ENCODE data around the gene ULK4.
A peak's percentile ranks its signal among the peaks of the same experiment; 100 is the strongest.
"Not testable (repeated sequence)": the region's sequence is repeated elsewhere in the genome, so short reads cannot be mapped to it uniquely, and the experiment has no call there.

The ULK4 gene

DNA sequence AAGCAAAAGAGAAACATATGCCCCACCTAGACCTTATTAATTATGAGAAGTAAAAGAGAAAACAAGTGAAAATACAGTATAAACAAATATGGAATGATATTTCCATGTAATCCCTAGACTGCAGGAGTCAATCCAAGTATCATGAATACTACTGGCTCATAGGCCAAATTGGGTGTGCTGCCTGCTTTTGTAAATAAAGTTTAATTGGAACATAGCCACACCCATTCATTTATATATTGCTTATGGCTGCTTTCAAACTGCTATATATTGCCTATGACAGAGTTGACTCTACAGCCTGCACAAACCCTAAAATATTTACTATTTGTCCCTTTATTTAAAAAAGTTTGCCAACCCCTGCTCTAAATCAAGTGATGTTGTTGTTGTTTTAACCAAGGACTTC, 5.3 kb downstream of the ULK4 start:
- DNase-seq: no peak

DNA sequence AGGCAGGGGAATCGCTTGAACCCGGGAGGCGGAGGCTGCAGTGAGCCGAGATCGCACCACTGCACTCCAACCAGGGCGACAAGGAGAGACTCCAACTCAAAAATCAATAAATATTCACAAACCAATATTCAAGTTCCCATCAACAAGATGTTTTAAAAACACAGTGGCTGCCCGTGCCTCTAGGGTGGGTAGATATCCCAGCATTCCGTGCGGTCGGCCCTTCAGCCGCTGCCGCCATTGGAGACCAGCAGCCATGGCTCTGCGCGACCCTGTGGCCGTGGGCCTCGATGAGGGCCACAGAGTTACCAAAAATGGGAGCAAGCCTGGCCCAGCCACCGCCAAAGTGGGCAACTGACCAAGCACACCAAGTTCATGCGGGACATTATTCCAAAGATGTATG, 6.7 kb downstream of the ULK4 start:
- DNase-seq: no peak

GRCh38 chr3:41943311-41943843, 18.5 kb downstream of the ULK4 start:
- no peak for DNase-seq

DNA sequence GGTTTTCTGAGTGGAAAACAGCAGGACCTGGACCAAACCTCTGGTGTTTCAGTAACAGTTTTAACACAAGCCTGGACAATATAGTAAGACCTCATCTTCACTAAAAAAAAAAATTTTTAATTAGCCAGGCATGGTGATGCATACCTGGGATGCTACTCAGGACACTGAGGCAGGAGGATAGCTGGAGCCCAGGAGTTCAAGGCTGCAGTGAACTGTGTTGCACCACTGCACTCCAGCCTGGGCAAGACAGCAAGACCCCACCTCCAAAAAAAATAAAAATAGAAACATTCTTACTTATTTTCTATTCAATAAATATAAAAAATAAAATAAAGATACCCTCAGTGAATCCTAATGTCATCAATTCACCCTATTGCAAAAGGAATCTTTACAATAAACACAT, 21.5 kb downstream of the ULK4 start:
- DNase-seq: no peak

GRCh38 chr3:41936384-41936783, 25.5 kb downstream of the ULK4 start:
- no peak for DNase-seq

DNA sequence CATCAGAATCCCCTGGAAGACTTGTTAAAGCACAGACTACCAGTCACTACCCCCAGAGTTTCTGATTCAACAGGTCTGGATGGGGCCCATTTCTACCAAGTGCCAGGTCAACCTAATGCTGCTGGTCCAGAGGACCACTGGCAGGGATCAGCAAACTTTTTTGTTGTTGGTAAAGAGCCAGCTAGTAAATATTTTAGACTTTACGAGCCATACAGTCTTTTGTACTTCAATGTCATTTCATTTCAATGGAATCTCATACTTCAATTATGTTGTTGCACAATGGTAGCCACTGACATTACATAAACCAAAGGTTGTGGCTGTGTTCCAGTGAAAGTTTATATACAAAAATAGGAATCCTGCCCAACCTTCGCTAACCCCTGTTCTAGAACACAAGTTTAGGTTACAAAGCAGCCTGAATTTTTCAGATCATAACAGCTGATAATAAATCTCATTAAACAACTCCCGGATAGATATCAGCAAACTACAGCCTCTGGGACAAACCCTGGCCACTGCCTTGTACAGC, 28.7 kb downstream of the ULK4 start:
- DNase-seq: no peak

DNA sequence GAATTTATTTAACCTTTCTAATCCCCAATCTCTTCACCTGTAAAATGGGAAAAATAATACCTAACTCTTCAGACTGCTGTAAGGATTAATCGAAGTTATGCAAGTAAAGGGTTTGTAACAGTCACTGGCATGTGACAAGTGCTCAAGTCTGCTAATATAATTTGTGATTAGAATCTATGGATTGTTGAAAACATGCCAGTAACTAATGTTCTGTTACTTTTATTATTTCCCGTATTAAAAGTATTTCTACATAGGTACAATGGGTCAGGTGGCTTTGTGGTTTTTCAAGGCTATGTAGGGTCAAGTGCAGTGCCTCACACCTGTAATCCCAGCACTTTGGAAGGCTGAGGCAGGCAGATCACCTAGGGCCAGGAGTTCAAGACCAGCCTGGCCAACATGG, 29.4 kb downstream of the ULK4 start:
- DNase-seq: no peak

DNA sequence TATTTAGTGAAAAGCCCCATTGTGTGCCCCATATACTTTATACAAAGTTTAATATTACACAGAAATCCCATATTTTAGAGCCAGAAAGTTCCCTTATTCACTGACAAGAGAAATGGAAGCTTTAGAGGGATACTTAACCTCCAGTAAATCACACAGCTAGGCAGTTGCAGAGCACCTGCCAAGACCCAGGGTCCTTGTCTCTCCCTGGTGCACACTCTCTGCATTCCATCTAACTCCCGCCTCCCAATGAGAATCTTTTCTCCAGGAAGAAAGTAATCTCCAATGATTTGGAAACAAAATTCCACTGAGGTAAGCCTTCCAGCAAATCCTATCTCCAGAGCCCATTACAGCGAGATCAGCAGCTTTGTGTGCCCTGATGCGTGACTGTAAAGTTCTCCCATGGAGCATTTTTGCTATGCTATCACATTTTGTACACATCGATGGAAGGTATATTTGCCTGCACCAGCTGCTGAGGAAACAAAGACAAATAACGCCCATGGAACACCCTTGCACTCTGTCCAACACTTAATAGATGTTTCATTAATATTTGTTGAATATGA, 41.4 kb downstream of the ULK4 start:
- DNase-seq: no peak

DNA sequence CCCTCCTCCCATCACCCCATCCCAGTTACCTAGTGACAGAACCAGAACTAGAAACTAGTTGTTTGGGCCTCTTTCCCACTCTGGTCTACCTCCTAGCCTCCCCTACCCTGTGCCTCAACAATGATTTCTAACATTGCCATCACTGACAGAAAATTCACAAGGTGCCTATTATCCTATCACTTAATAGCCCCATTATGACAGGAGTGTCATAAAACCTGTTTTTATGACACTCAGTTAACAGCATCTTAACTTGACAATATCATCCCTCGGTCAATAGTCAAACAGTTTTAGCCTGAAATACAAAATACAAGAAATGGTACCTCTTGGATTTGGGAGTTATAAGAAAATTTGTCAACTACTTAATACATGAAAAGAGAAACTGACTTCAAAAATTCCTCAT, 46.5 kb downstream of the ULK4 start:
- no peak for DNase-seq

DNA sequence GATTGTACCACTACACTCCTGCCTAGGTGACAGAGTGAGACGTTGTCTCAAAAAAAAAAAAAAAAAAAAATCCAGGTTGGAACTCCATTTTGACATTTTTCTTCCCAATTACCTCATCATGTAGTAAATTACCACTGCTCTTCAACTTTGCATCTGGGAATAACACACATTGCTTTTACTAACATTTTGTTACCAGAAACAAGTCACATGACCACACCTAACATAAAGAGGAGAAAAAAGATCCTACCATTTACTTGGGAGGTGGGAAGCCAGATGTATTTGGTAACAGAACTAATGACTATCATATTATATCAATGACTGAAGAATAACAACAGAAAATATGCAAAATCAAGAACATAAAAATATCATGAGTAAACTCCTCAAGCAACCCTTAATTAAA, 49.6 kb downstream of the ULK4 start:
- no peak for DNase-seq

DNA sequence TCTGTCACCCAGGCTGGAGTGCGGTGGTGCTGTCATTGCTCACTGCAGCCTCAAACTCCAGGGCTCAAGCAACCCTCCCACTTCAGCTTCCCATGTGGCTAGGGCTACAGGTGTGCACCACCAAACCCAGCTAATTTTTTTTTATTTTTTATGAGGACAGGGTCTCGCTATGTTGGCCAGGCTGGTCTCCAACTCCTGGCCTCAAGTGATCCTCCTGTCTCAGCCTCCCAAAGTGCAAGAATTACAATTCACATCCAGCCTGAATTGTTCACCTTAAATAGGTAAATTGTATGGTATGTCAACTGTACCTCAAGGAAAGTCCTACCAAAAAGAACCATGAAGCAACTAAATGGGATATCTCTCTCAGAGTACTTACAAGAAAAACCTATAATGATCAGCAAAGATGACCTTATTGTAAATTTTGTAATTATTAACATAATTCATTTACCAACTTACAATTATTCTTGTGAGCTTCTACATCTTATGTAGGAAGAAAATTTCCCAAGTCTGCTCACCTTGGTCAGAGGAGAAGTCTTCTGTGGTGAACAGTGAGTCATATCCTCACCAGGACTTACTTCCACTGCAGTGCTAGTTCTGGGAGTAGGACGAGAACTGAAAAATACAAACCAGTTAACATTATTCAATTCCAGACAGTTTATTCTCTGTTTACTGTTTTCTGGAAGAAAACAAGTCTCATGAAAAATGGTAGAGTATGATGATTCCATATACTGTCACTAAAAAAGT, 54.4 kb downstream of the ULK4 start:
- no peak for DNase-seq

- no peak for DNase-seq
Observed at GRCh38 chr3:41900265-41900664, 61.6 kb downstream of the ULK4 start.

DNA sequence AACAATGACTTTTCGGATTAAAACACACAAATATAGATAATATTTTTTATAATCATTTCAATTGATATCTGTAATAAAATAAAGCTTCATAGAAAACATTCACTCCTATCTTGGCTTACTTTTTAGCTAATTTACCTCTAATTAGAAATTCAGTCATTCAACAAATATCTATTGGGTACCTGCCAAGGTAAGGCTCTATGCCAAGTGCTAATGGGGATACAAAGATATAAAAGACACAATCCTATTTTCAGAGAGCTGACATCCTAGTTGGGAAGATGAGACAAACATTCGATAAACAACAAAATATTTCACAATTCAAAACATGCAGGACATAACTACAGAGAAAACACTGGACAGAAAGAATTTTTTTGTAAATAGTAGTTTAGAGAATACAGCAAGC, 63.3 kb downstream of the ULK4 start:
- DNase-seq: no peak

GRCh38 chr3:41893977-41894376, 67.9 kb downstream of the ULK4 start:
- peak; percentile 61 for DNase-seq

DNA sequence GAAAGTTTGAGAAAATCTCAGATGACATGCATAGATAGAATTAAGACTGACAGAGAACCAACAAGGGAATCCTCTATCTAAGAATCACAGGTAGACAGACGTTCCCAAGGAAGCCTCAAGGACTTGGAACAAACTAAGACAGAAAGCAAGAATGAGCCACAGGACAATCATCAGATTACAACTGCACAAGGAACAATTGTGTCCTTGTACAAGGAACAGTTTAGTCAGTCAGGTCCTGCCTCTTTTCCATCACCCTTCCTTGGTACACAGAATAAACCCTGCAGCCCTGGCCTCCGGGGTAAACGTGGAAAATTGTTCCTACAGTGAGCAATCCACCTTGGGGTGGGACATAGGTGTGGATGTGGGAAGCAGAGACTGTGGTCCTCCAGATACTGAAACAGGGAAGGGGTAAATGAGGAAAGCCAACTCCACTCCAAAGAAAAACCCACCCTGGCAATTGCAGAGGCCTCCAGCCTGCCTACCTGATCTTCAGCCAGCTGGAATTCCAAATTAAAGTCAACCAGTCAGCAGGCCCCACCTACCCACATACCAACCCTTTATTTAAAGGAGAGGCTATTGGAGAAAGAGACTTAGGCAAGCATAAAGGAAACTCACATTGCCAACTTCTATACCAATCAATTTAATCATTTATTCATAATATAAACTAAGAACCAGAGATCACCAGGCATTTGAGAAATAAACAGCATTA, 73.4 kb downstream of the ULK4 start:
- no peak for DNase-seq

- DNase-seq: no peak
Observed at GRCh38 chr3:41882956-41883355, 78.9 kb downstream of the ULK4 start.

- DNase-seq: peak; percentile 59
Observed at GRCh38 chr3:41881233-41881821, 80.6 kb downstream of the ULK4 start.

- DNase-seq: no peak
Observed at GRCh38 chr3:41880387-41880786, 81.5 kb downstream of the ULK4 start.

DNA sequence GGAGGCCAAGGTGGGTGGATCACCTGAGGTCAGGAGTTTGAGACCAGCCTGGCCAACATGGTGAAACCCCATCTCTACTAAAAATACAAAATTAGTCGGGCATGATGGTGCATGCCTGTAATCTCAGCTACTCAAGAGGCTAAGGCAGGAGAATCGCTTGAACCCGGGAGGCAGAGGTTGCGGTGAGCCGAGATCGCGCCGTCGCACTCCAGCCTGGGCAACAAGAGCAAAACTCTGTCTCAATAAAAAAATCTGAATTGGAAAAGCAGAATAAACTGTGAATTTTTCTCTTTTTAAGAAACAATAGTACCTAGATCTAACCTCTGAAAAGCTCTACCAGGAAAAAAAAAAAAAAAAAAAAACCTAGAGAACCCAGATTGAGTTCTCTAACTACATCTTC, 84.2 kb downstream of the ULK4 start:
- not testable (repeated sequence) for DNase-seq

GRCh38 chr3:41874022-41874421, 87.9 kb downstream of the ULK4 start:
- DNase-seq: no peak

DNA sequence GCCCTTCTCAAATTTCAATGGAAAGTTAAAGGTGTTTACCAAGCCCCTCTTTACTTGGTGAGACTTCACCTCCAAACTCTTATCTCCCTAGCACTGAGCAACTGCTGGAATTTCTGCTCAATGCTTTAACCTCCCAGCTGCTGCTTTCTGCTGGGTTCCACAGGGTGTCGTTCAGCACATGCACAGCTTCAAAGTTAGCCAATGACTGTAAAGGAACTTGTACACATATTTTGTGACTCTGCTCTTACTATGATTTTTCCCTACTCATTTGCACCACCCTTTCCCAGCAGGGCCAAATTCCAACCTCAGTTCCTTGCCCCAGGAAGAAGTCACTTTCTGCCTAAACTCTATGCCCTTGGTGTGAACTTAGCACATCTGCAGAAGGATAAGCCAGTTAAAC, 89.7 kb downstream of the ULK4 start:
- no peak for DNase-seq

- DNase-seq: no peak
Observed at GRCh38 chr3:41867533-41867932, 94.4 kb downstream of the ULK4 start.

- DNase-seq: no peak
Observed at GRCh38 chr3:41866298-41866697, 95.6 kb downstream of the ULK4 start.

GRCh38 chr3:41863024-41863423, 98.9 kb downstream of the ULK4 start:
- no peak for DNase-seq
